GM12878 (cell line): ENCODE data around the gene CSRP1. TPM values are rescaled to one million over a fixed set of nuclear protein-coding genes. Genes with fewer than 3 reads are reported as not detected.

Source experiments
- ATAC-seq: fragments of 200-7000 bp; cut with Tn5 transposase; 3 replicates; pipeline ENCODE4 v1.9.1; 2020; ENCODE audit warnings: mild to moderate bottlenecking, moderate library complexity
- BruUV-seq: library from RNA; stranded (reverse); fragments of 400-500 nt; replicated peaks from 2 replicates; lab custom pipeline; 2021; lab: Mats Ljungman, UMichigan
- CTCF ChIA-PET: fragments of 300-600 bp; sonication (Branson Sonifier 250); formaldehyde crosslinking; extraction: SDS; loops from one replicate; lab custom pipeline; 2021; ENCODE audit warnings: inconsistent platforms; lab: Yijun Ruan, JAX
- POLR2A ChIA-PET: fragments of 350-600 bp; formaldehyde crosslinking; extraction: SDS; loops from one replicate; lab custom pipeline; 2021; ENCODE audit warnings: inconsistent platforms; lab: Charles Lee
- RAD21 ChIA-PET: fragments of 300-600 bp; sonication (Branson Sonifier 250); formaldehyde crosslinking; loops from one replicate; lab custom pipeline; 2023; ENCODE audit warnings: antibody characterized with exemption; ENCODE audit not compliant: unreplicated experiment; lab: Charles Lee
- SMC1A ChIA-PET: fragments of 300-600 bp; sonication (Branson Sonifier 250); formaldehyde crosslinking; loops from one replicate; lab custom pipeline; 2023; ENCODE audit not compliant: unreplicated experiment, uncharacterized antibody; lab: Charles Lee
- DNase-seq: peaks from one replicate; pipeline ENCODE4 v3.0.0-alpha.2; 2011; ENCODE audit warnings: low read depth, low spot score
- FAIRE-seq: peaks from 3 replicates; lab custom pipeline; 2011; peaks lifted over from hg19 to GRCh38; lab: Jason Lieb, UNC
- H2AFZ ChIP-seq: 2 replicates; pipeline ENCODE4 v1.6.0; 2011; ENCODE audit warnings: low read depth, low read length, control low read depth; ENCODE audit not compliant: control insufficient read depth
- H3K27ac ChIP-seq: 2 replicates; pipeline ENCODE4 v1.5.1; 2011; ENCODE audit warnings: control low read depth; ENCODE audit not compliant: control insufficient read depth, insufficient read depth
- H3K27me3 ChIP-seq, 2 experiments: replicated peaks in 1 of 2; 2 replicates each; pipeline versions ENCODE4 v1.6.0 to v1.6.1; 2011; ENCODE audit warnings: low read length in 1 of 2; ENCODE audit not compliant: control insufficient read depth in 2 of 2, insufficient read depth in 2 of 2
- H3K36me3 ChIP-seq, 2 experiments: 2 replicates each; pipeline ENCODE4 v1.5.1; 2011; ENCODE audit warnings: low read length in 1 of 2; ENCODE audit not compliant: control insufficient read depth in 2 of 2, insufficient read depth in 2 of 2
- H3K4me1 ChIP-seq: 2 replicates; pipeline ENCODE4 v1.6.1; 2011; ENCODE audit warnings: mild to moderate bottlenecking, low read length, moderate library complexity, mixed read lengths; ENCODE audit not compliant: control insufficient read depth, insufficient read depth
- H3K4me2 ChIP-seq: 2 replicates; pipeline ENCODE4 v1.6.0; 2011; ENCODE audit warnings: control low read depth; ENCODE audit not compliant: control insufficient read depth, insufficient read depth
- H3K4me3 ChIP-seq: fragments of 200-600 bp; sonication (generic); 2 replicates; pipeline ENCODE4 v1.5.1; 2016
- H3K79me2 ChIP-seq: 2 replicates; pipeline ENCODE4 v1.6.0; 2011; ENCODE audit warnings: low read length; ENCODE audit not compliant: control insufficient read depth, insufficient read depth
- H3K9ac ChIP-seq: 2 replicates; pipeline ENCODE4 v1.8.0; 2011; ENCODE audit warnings: low read length, control low read depth, mixed read lengths; ENCODE audit not compliant: control insufficient read depth, insufficient read depth
- H3K9me3 ChIP-seq: replicated peaks from 3 replicates; pipeline ENCODE4 v1.5.1; 2011; ENCODE audit warnings: mild to moderate bottlenecking, low read length; ENCODE audit not compliant: control insufficient read depth, insufficient read depth
- H4K20me1 ChIP-seq: 2 replicates; pipeline ENCODE4 v1.6.0; 2011; ENCODE audit not compliant: control insufficient read depth, insufficient read depth
- CBX3 ChIP-seq: fragments of 200-600 bp; sonication (generic); IDR thresholded peaks from 2 replicates; pipeline ENCODE4 v1.6.1; 2016; ENCODE audit warnings: low read depth, borderline replicate concordance
- CEBPZ ChIP-seq: fragments of 150-350 bp; IDR thresholded peaks from 2 replicates; pipeline ENCODE4 v1.6.1; 2016; ENCODE audit warnings: low read depth, low read length
- CHD2 ChIP-seq: IDR thresholded peaks from 2 replicates; pipeline ENCODE4 v1.6.1; 2011; ENCODE audit warnings: low read depth, low read length, improper control_type of control experiment, borderline replicate concordance
- HDAC2 ChIP-seq: fragments of 200-600 bp; sonication (generic); IDR thresholded peaks from 2 replicates; pipeline ENCODE4 v1.6.1; 2017
- IKZF1 ChIP-seq: fragments of 450-650 bp; conservative IDR thresholded peaks from 2 replicates; pipeline ENCODE4 v1.6.1; 2017; ENCODE audit warnings: antibody characterized with exemption, mild to moderate bottlenecking
- PAX5 ChIP-seq: IDR thresholded peaks from 2 replicates; pipeline ENCODE4 v1.6.1; 2011; ENCODE audit warnings: low read depth, low read length, borderline replicate concordance
- SP1 ChIP-seq: IDR thresholded peaks from one replicate; pipeline ENCODE4 v1.6.1; 2011; ENCODE audit warnings: low read depth, low read length
- STAT3 ChIP-seq: IDR thresholded peaks from 2 replicates; pipeline ENCODE4 v1.6.1; 2011; ENCODE audit warnings: low read depth, low read length, improper control_type of control experiment
- ZNF24 ChIP-seq: fragments of 450-650 bp; IDR thresholded peaks from 2 replicates; pipeline ENCODE4 v1.6.1; 2017; ENCODE audit warnings: antibody characterized with exemption, mild to moderate bottlenecking
- ZNF274 ChIP-seq: IDR thresholded peaks from one replicate; pipeline ENCODE4 v1.8.0; 2011; ENCODE audit not compliant: insufficient read length, insufficient read depth
- ZNF592 ChIP-seq: fragments of 450-650 bp; IDR thresholded peaks from 2 replicates; pipeline ENCODE4 v1.6.1; 2017; ENCODE audit warnings: mild to moderate bottlenecking, moderate library complexity
- WGBS: methylation state at CpG from one replicate; pipeline ENCODE4 v1.1.6; 2016; ENCODE audit warnings: low lambda C conversion rate; ENCODE audit not compliant: insufficient replicate concordance, insufficient coverage; ENCODE audit errors: missing lambda C conversion rate; 5-methylcytosine and 5-hydroxymethylcytosine counted together
- in situ Hi-C: fragments of 300-500 bp; cut with MboI; formaldehyde crosslinking; loops from 9 replicates; pipeline ENCODE4 v1.14.3; 2018; ENCODE audit warnings: mixed read lengths
- intact Hi-C: fragments of 100-400 bp; cut with micrococcal nuclease; formaldehyde crosslinking; loops from one replicate; pipeline ENCODE4 v1.14.2; 2022; ENCODE audit not compliant: unreplicated experiment
- polyA plus RNA-seq, 11 experiments: library from polyadenylated mRNA; depleted of rRNA in 4 of 11; unstranded in 6 of 11; stranded (reverse) in 5 of 11; fragments of >200 nt; fragmentation: Nextera tagmentation in 4 of 11; fragmentation: Illumina TruSeq in 1 of 11; extraction: Ambion mirVana in 4 of 11; extraction: Trizol in 1 of 11; gene quantifications; 1 replicate in 1 of 11; 2 replicates in 10 of 11; pipeline versions ENCODE4 v1.2.1 to v1.2.3, GENCODE V29; 2011 to 2016; ENCODE audit warnings: inconsistent platforms in 2 of 11, missing spikeins in 2 of 11, low read depth in 1 of 11
- total RNA-seq, 4 experiments: library from RNA; depleted of rRNA in 3 of 4; stranded (reverse); fragments of >200 nt in 3 of 4; fragmentation: Illumina TruSeq in 1 of 4; extraction: Trizol in 1 of 4; gene quantifications; 2 replicates each; pipeline versions ENCODE4 v1.2.1 to v1.2.3, GENCODE V29; 2013 to 2021
- TF ChIP-seq, protein P1 (sequence below): fragments of 450-650 bp; conservative IDR thresholded peaks from 2 replicates; pipeline ENCODE4 v1.6.1; 2017; ENCODE audit warnings: mild to moderate bottlenecking, moderate library complexity

Gene CSRP1
- total and polyA plus RNA-seq, 10 of the 15 experiments (the other 5 are each of a cell fraction or from before 2014, with no cell fraction given), result 23.4 to 99.2 (median 80.7) TPM

GRCh38 chr1:201544710-201545109 lies 37.8 kb upstream of the CSRP1 start:
- H3K4me2 ChIP-seq, result no peak overlapping the region
- TF ChIP-seq ZNF274 (no peak), ZNF24 (no peak), CEBPZ (no peak), ZNF592 (no peak), HDAC2 (no peak), SP1 (no peak), IKZF1 (no peak), CBX3 (no peak), PAX5 (no peak), CHD2 (no peak), STAT3 (no peak)
- TF ChIP-seq, protein P1, sequence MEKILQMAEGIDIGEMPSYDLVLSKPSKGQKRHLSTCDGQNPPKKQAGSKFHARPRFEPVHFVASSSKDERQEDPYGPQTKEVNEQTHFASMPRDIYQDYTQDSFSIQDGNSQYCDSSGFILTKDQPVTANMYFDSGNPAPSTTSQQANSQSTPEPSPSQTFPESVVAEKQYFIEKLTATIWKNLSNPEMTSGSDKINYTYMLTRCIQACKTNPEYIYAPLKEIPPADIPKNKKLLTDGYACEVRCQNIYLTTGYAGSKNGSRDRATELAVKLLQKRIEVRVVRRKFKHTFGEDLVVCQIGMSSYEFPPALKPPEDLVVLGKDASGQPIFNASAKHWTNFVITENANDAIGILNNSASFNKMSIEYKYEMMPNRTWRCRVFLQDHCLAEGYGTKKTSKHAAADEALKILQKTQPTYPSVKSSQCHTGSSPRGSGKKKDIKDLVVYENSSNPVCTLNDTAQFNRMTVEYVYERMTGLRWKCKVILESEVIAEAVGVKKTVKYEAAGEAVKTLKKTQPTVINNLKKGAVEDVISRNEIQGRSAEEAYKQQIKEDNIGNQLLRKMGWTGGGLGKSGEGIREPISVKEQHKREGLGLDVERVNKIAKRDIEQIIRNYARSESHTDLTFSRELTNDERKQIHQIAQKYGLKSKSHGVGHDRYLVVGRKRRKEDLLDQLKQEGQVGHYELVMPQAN, result no peak
- SMC1A ChIA-PET, result interaction anchor here (1.1 to 1.9 kb wide), 2 partner anchors 11 to 96 kb away, joined by 3 to 4 read pairs; no protein-coding TSS in a partner anchor
- no peaks in the 10 kb centered on the region for H4K20me1 ChIP-seq
- RAD21 ChIA-PET, result interaction anchor here (1.0 to 1.7 kb wide), 3 partner anchors 14 to 15 kb away, joined by 3 to 4 read pairs (median 4); no protein-coding TSS in a partner anchor
- CTCF ChIA-PET, result interaction anchor here (0.9 to 5.1 kb wide), 7 partner anchors 9 to 250 kb away, joined by 3 to 25 read pairs (median 5); no protein-coding TSS in a partner anchor
- no peak for ATAC-seq
- H3K79me2 ChIP-seq, result no peaks in the 10 kb centered on the region
- no peaks in the 10 kb centered on the region for H3K9me3 ChIP-seq
- intact Hi-C loops, result no loop called here
- POLR2A ChIA-PET, result interaction anchor here (0.6 to 1.2 kb wide), 2 partner anchors 14 to 17 kb away, joined by 3 read pairs; no protein-coding TSS in a partner anchor
- H3K4me1 ChIP-seq, result no peaks in the 10 kb centered on the region
- no peaks in the 10 kb centered on the region for H3K36me3 ChIP-seq
- no peak for FAIRE-seq
- no peak overlapping the region for H3K9ac ChIP-seq
- no peak overlapping the region for H2AFZ ChIP-seq
- WGBS, result 79% methylated on average over 3 of the region's 3 CpGs
- in situ Hi-C loops, result no loop called here
- no TSS peak for BruUV-seq
- DNase-seq, result no peak
- no peak overlapping the region for H3K4me3 ChIP-seq
- H3K27me3 ChIP-seq, result peaks cover 6 to 8% of the 10 kb centered on the region in 2 experiments
- no peak overlapping the region for H3K27ac ChIP-seq
